B cell (primary cell): ENCODE results near the gene RUFY1. TPM values are rescaled to one million over a fixed set of nuclear protein-coding genes. Genes with fewer than 3 reads are reported as not detected.

Experiments used
- ATAC-seq: fragments of 200-7000 bp; cut with Tn5 transposase; one replicate; pipeline ENCODE4 v1.10.0; 2021; ENCODE audit warnings: low read depth, mild to moderate bottlenecking, moderate number of reproducible peaks, moderate library complexity
- CTCF ChIA-PET: fragments of 350-600 bp; sonication (Branson Sonifier 250); formaldehyde crosslinking; loops from one replicate; lab custom pipeline; 2021; ENCODE audit warnings: antibody characterized with exemption, inconsistent platforms; lab: Charles Lee
- POLR2A ChIA-PET: fragments of 350-600 bp; sonication (Branson Sonifier 250); formaldehyde crosslinking; loops from one replicate; lab custom pipeline; 2021; ENCODE audit warnings: antibody characterized with exemption; lab: Charles Lee
- DNase-seq: peaks from one replicate; pipeline ENCODE4 v3.0.0; 2013
- H2AFZ ChIP-seq: 2 replicates; pipeline ENCODE4 v1.6.1; 2012; ENCODE audit warnings: mild to moderate bottlenecking, low read depth, low read length; ENCODE audit not compliant: insufficient read depth, poor library complexity, severe bottlenecking
- H3K27ac ChIP-seq, 2 donors: 1 replicate in 1 of 2; 2 replicates in 1 of 2; pipeline ENCODE4 v1.5.1; 2012 to 2013; ENCODE audit warnings: low read length in 2 of 2, mild to moderate bottlenecking in 2 of 2, moderate library complexity in 1 of 2
- H3K27me3 ChIP-seq, 4 experiments: fragments of 200-600 bp in 1 of 4; sonication (generic) in 1 of 4; replicated peaks in 1 of 4; 1 replicate in 2 of 4; 2 replicates in 2 of 4; pipeline versions ENCODE4 v1.6.1 to v1.7.0; 2013 to 2016; ENCODE audit warnings: low read length in 3 of 4, mild to moderate bottlenecking in 2 of 4, mixed read lengths in 1 of 4, moderate library complexity in 1 of 4; ENCODE audit not compliant: insufficient read depth in 4 of 4, control insufficient read depth in 3 of 4; ENCODE audit errors: control extremely low read depth in 1 of 4
- H3K36me3 ChIP-seq, 2 experiments: replicated peaks in 1 of 2; 1 replicate in 1 of 2; 2 replicates in 1 of 2; pipeline versions ENCODE4 v1.6.1 to v1.7.1; 2013; ENCODE audit warnings: low read length in 1 of 2; ENCODE audit not compliant: insufficient read depth in 2 of 2, control insufficient read depth in 1 of 2; ENCODE audit errors: control extremely low read depth in 1 of 2, extremely low read depth in 1 of 2
- H3K4me1 ChIP-seq, 2 donors: fragments of 200-600 bp in 1 of 2; sonication (generic) in 1 of 2; 1 replicate in 1 of 2; 2 replicates in 1 of 2; pipeline versions ENCODE4 v1.5.1 to v1.6.1; 2013 to 2017; ENCODE audit warnings: low read length in 2 of 2; ENCODE audit not compliant: control insufficient read depth in 2 of 2, insufficient read depth in 2 of 2
- H3K4me2 ChIP-seq: replicated peaks from 2 replicates; pipeline ENCODE3; 2012; ENCODE audit warnings: mild to moderate bottlenecking, low read depth, low read length; ENCODE audit not compliant: poor library complexity, severe bottlenecking
- H3K4me3 ChIP-seq, 5 experiments: fragments of 200-600 bp in 1 of 5; sonication (generic) in 1 of 5; 1 replicate in 3 of 5; 2 replicates in 2 of 5; pipeline versions ENCODE4 v1.5.1 to v1.7.0; 2011 to 2016; ENCODE audit warnings: low read length in 4 of 5, mild to moderate bottlenecking in 4 of 5, low read depth in 2 of 5, control low read depth in 1 of 5, moderate library complexity in 1 of 5; ENCODE audit not compliant: insufficient read depth in 1 of 5; ENCODE audit errors: control extremely low read depth in 1 of 5, extremely low read depth in 1 of 5
- H3K79me2 ChIP-seq: fragments of 200-600 bp; sonication (generic); one replicate; pipeline ENCODE4 v1.6.0; 2016; ENCODE audit warnings: low read length; ENCODE audit not compliant: control insufficient read depth, insufficient read depth
- H3K9ac ChIP-seq: fragments of 200-600 bp; sonication (generic); 2 replicates; pipeline ENCODE4 v1.6.1; 2017; ENCODE audit warnings: mild to moderate bottlenecking, low read length, moderate library complexity
- H3K9me3 ChIP-seq, 3 donors: one replicate each; pipeline versions ENCODE4 v1.6.1 to v1.7.1; 2013; ENCODE audit warnings: low read length in 2 of 3; ENCODE audit not compliant: control insufficient read depth in 2 of 3, insufficient read depth in 1 of 3; ENCODE audit errors: control extremely low read depth in 1 of 3
- H4K20me1 ChIP-seq: 2 replicates; pipeline ENCODE4 v1.6.0; 2012; ENCODE audit warnings: mild to moderate bottlenecking, low read length; ENCODE audit not compliant: insufficient read depth, control insufficient read depth, poor library complexity, severe bottlenecking
- H3K27ac Mint-ChIP-seq: one replicate; pipeline ENCODE4 v1.8.0; 2021; ENCODE audit warnings: mixed read lengths
- H3K27me3 Mint-ChIP-seq: one replicate; pipeline ENCODE4 v1.8.0; 2021; ENCODE audit warnings: mixed read lengths
- H3K4me1 Mint-ChIP-seq: one replicate; pipeline ENCODE4 v1.8.0; 2021; ENCODE audit warnings: mixed read lengths
- H3K4me3 Mint-ChIP-seq: one replicate; pipeline ENCODE4 v1.8.0; 2021; ENCODE audit warnings: mixed read lengths
- H3K9me3 Mint-ChIP-seq: one replicate; pipeline ENCODE4 v1.8.0; 2022; ENCODE audit warnings: mixed read lengths; ENCODE audit not compliant: insufficient read depth
- CTCF ChIP-seq: fragments of 200-600 bp; IDR thresholded peaks from one replicate; pipeline ENCODE4 v1.8.0; 2022; ENCODE audit warnings: antibody characterized with exemption, mild to moderate bottlenecking
- EZH2 ChIP-seq: IDR thresholded peaks from 2 replicates; pipeline ENCODE4 v1.6.1; 2012; ENCODE audit warnings: borderline replicate concordance, low read depth, mild to moderate bottlenecking, moderate library complexity, low read length; ENCODE audit not compliant: insufficient read depth, poor library complexity, severe bottlenecking
- WGBS: methylation state at CpG from one replicate; pipeline ENCODE4 v1.1.5; 2013; ENCODE audit warnings: missing lambda C conversion rate; ENCODE audit not compliant: insufficient coverage; 5-methylcytosine and 5-hydroxymethylcytosine counted together
- intact Hi-C: fragments of 100-400 bp; cut with micrococcal nuclease; formaldehyde crosslinking; loops from one replicate; pipeline ENCODE4 v1.10.0; 2022
- polyA plus RNA-seq: library from polyadenylated mRNA; depleted of rRNA; stranded (reverse); fragments of >200 nt; gene quantifications from 2 replicates; pipeline ENCODE4 v1.2.3, GENCODE V29; 2012
- total RNA-seq, 2 donors: library from RNA; stranded (reverse); fragments of 120-200 nt in 1 of 2; gene quantifications; 1 replicate in 1 of 2; 2 replicates in 1 of 2; pipeline versions ENCODE4 v1.2.3 to v1.2.4, GENCODE V29; 2013 to 2022

The RUFY1 gene
- total and polyA plus RNA-seq, 2 donors (not counting 1 experiment from before 2014, with no cell fraction given): 38.5 to 99.8 TPM

- WGBS: 98% methylated on average over 11 of the region's 12 CpGs
- TF ChIP-seq EZH2 (no peak), CTCF (no peak)
- H3K36me3 ChIP-seq: peaks cover 2 to 68% of the 10 kb centered on the region in 2 experiments
Observed at GRCh38 chr5:179603308-179603707, 53.0 kb downstream of the RUFY1 start.

GRCh38 chr5:179605026-179605833 is 54.9 kb downstream of the RUFY1 start:
- peaks cover 6% of the 10 kb centered on the region for H4K20me1 ChIP-seq
- no peak overlapping the region for H3K4me3 ChIP-seq
- no peak overlapping the region for H3K4me2 ChIP-seq
- no peak overlapping the region for H3K9ac ChIP-seq
- H3K27me3 ChIP-seq: no peaks in the 10 kb centered on the region
- Mint-ChIP-seq H3K4me3 (no peak overlapping the region), H3K27ac (no peak overlapping the region), H3K9me3 (no peaks in the 10 kb centered on the region), H3K27me3 (no peaks in the 10 kb centered on the region), H3K4me1 (no peaks in the 10 kb centered on the region)
- whole genome bisulfite sequencing: 98% methylated on average over 6 of the region's 10 CpGs
- H3K9me3 ChIP-seq: no peaks in the 10 kb centered on the region
- ChIA-PET CTCF (no interaction called here), POLR2A (no interaction called here)
- no peak overlapping the region for H2AFZ ChIP-seq
- H3K79me2 ChIP-seq: no peaks in the 10 kb centered on the region
- ATAC-seq: no peak
- TF ChIP-seq EZH2: no peak
- intact Hi-C loops: no loop called here
- DNase-seq: no peak
- no peak overlapping the region for H3K27ac ChIP-seq
- H3K4me1 ChIP-seq: no peaks in the 10 kb centered on the region
- peaks cover 0 to 60% of the 10 kb centered on the region in 2 experiments for H3K36me3 ChIP-seq

More at GRCh38 chr5:179603308-179603707, 53.0 kb downstream of the RUFY1 start:
- H3K9me3 Mint-ChIP-seq: no peaks in the 10 kb centered on the region
- H3K27ac Mint-ChIP-seq: no peak overlapping the region
- DNase-seq: no peak
- Histone ChIP-seq H2AFZ (no peak overlapping the region), H4K20me1 (no peaks in the 10 kb centered on the region), H3K27me3 (no peaks in the 10 kb centered on the region), H3K79me2 (no peaks in the 10 kb centered on the region), H3K27ac (no peak overlapping the region), H3K9ac (no peak overlapping the region), H3K4me1 (no peaks in the 10 kb centered on the region), H3K9me3 (no peaks in the 10 kb centered on the region), H3K4me2 (no peak overlapping the region), H3K4me3 (no peak overlapping the region)
- ChIA-PET POLR2A (interaction anchor here (0.6 to 0.7 kb wide), 2 partner anchors 17 to 872 kb away, joined by 3 read pairs; no protein-coding TSS in a partner anchor), CTCF (no interaction called here)
- no peaks in the 10 kb centered on the region for H3K27me3 Mint-ChIP-seq
- H3K4me1 Mint-ChIP-seq: no peaks in the 10 kb centered on the region
- intact Hi-C loops: no loop called here
- H3K4me3 Mint-ChIP-seq: no peak overlapping the region
- ATAC-seq: no peak
